22Rv1 (cell line): ENCODE data around the gene SNCAIP.
"Not testable (repeated sequence)": the region's sequence is repeated elsewhere in the genome, so short reads cannot be mapped to it uniquely, and the experiment has no call there.

Source experiments
- H3K27ac ChIP-seq: fragments of 450-650 bp; 2 replicates; pipeline ENCODE4 v1.5.1; 2017
- CTCF ChIP-seq: fragments of 450-650 bp; IDR thresholded peaks from 2 replicates; pipeline ENCODE4 v1.5.1; 2017; ENCODE audit warnings: mild to moderate bottlenecking
- ZFX ChIP-seq: fragments of 450-650 bp; IDR thresholded peaks from 2 replicates; pipeline ENCODE4 v1.6.1; 2017; ENCODE audit warnings: antibody characterized with exemption, borderline replicate concordance

The SNCAIP gene

GRCh38 chr5:122371511-122372151 lies 59.6 kb downstream of the SNCAIP start:
- TF ChIP-seq CTCF = no peak
- H3K27ac ChIP-seq = no peak overlapping the region

- TF ChIP-seq ZFX = no peak
- no peak for TF ChIP-seq CTCF
- no peak overlapping the region for H3K27ac ChIP-seq
Measured at GRCh38 chr5:122374110-122374509, 62.1 kb downstream of the SNCAIP start.

- no peak for TF ChIP-seq ZFX
- no peak for TF ChIP-seq CTCF
Measured at GRCh38 chr5:122375801-122376200, 63.8 kb downstream of the SNCAIP start.

GRCh38 chr5:122376250-122376649 lies 64.2 kb downstream of the SNCAIP start:
- TF ChIP-seq CTCF (no peak), ZFX (no peak)
- H3K27ac ChIP-seq = no peak overlapping the region

More at GRCh38 chr5:122375801-122376200, 63.8 kb downstream of the SNCAIP start:
- no peak overlapping the region for H3K27ac ChIP-seq

GRCh38 chr5:122377026-122377425 lies 65.0 kb downstream of the SNCAIP start:
- TF ChIP-seq CTCF (no peak), ZFX (no peak)
- H3K27ac ChIP-seq = no peak overlapping the region

GRCh38 chr5:122382938-122383337 lies 70.9 kb downstream of the SNCAIP start:
- not testable (repeated sequence) for H3K27ac ChIP-seq

- TF ChIP-seq ZFX (no peak), CTCF (no peak)
- H3K27ac ChIP-seq = no peak overlapping the region
Measured at GRCh38 chr5:122384739-122385235, 72.8 kb downstream of the SNCAIP start.

GRCh38 chr5:122385286-122385685 lies 73.2 kb downstream of the SNCAIP start:
- TF ChIP-seq ZFX (no peak), CTCF (no peak)
- no peak overlapping the region for H3K27ac ChIP-seq
